ENCODE data around the gene CPE. TPM values are rescaled to one million over a fixed set of nuclear protein-coding genes. Genes with fewer than 3 reads are reported as not detected.

CPE gene
- total and polyA plus RNA-seq, 2 of the 4 experiments (the other 2 are of a cell fraction), result 3.6 to 13.5 TPM

DNA sequence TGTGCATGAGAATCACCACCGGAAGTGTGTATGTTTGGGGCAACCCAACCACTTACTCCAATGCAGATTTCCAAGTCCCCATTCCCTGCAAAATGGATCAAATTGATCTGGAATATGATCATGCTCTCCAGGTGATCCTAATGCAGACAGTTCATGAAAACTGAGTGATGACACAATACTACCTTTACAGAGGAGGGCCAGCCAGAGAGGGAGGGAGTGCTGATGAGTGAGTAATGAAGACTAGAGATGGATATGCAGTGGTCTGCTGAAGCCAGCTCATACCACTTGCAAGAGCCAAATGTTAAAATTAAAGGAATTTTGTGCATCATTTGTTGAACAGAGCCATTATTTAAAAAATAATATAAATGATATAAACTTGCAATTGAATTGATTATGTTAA, 10.2 kb upstream of the CPE start:
- H4K8ac ChIP-seq (ENCODE audit: low read depth in 2 of 2, low read length in 2 of 2), result no peak overlapping the region
- ATAC-seq (ENCODE audit: low read depth) (no peak), DNase-seq (no peak)
- dilution Hi-C loops (cut with HindIII; ENCODE audit: low sequenced_read_pairs, unreplicated experiment), result no loop called here
- no peak overlapping the region for H4K91ac ChIP-seq (ENCODE audit: insufficient read depth, low read depth, low read length)
- no peak overlapping the region for H3K4me3 ChIP-seq (ENCODE audit: insufficient read depth, low read depth, low read length)
- no peak overlapping the region for H3K4ac ChIP-seq (ENCODE audit: low read depth, low read length)
- no peak overlapping the region for H3K4me2 ChIP-seq (ENCODE audit: low read depth, low read length)
- no peak for TF ChIP-seq SMC3 (IDR thresholded peaks at IDR 0.05; ENCODE audit: low read depth, low read length)
- TF ChIP-seq FOS (IDR thresholded peaks at IDR 0.05; ENCODE audit: low read depth, low read length), result no peak
- TF ChIP-seq RFX5 (IDR thresholded peaks at IDR 0.05; ENCODE audit: low read depth, low read length), result no peak
- TF ChIP-seq, protein P1, sequence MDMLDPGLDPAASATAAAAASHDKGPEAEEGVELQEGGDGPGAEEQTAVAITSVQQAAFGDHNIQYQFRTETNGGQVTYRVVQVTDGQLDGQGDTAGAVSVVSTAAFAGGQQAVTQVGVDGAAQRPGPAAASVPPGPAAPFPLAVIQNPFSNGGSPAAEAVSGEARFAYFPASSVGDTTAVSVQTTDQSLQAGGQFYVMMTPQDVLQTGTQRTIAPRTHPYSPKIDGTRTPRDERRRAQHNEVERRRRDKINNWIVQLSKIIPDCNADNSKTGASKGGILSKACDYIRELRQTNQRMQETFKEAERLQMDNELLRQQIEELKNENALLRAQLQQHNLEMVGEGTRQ (IDR thresholded peaks at IDR 0.05; ENCODE audit: low read depth, low read length), result no peak
- TF ChIP-seq, protein P2, sequence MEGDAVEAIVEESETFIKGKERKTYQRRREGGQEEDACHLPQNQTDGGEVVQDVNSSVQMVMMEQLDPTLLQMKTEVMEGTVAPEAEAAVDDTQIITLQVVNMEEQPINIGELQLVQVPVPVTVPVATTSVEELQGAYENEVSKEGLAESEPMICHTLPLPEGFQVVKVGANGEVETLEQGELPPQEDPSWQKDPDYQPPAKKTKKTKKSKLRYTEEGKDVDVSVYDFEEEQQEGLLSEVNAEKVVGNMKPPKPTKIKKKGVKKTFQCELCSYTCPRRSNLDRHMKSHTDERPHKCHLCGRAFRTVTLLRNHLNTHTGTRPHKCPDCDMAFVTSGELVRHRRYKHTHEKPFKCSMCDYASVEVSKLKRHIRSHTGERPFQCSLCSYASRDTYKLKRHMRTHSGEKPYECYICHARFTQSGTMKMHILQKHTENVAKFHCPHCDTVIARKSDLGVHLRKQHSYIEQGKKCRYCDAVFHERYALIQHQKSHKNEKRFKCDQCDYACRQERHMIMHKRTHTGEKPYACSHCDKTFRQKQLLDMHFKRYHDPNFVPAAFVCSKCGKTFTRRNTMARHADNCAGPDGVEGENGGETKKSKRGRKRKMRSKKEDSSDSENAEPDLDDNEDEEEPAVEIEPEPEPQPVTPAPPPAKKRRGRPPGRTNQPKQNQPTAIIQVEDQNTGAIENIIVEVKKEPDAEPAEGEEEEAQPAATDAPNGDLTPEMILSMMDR (conservative IDR thresholded peaks at IDR 0.05; ENCODE audit: low read depth, low read length), result no peak
- TF ChIP-seq CEBPB (IDR thresholded peaks at IDR 0.05; ENCODE audit: low read depth, low read length), result no peak
- no peak for TF ChIP-seq BHLHE40 (IDR thresholded peaks at IDR 0.05; ENCODE audit: low read depth, low read length)
- no peak for TF ChIP-seq RAD21 (IDR thresholded peaks at IDR 0.05; ENCODE audit: low read length)
- no peak for TF ChIP-seq MAFK (IDR thresholded peaks at IDR 0.05; ENCODE audit: low read depth, low read length)
- TF ChIP-seq CHD1 (IDR thresholded peaks at IDR 0.05; ENCODE audit: low read depth, low read length), result no peak
- TF ChIP-seq, protein P3, sequence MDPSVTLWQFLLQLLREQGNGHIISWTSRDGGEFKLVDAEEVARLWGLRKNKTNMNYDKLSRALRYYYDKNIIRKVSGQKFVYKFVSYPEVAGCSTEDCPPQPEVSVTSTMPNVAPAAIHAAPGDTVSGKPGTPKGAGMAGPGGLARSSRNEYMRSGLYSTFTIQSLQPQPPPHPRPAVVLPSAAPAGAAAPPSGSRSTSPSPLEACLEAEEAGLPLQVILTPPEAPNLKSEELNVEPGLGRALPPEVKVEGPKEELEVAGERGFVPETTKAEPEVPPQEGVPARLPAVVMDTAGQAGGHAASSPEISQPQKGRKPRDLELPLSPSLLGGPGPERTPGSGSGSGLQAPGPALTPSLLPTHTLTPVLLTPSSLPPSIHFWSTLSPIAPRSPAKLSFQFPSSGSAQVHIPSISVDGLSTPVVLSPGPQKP (IDR thresholded peaks at IDR 0.05; ENCODE audit: borderline replicate concordance, low read depth, low read length), result no peak
- no peak for TF ChIP-seq MAZ (IDR thresholded peaks at IDR 0.05; ENCODE audit: borderline replicate concordance, low read depth, low read length)
- TF ChIP-seq POLR2A (IDR thresholded peaks at IDR 0.05; ENCODE audit: low read depth, low read length), result no peak
- no peak for TF ChIP-seq RCOR1 (IDR thresholded peaks at IDR 0.05; ENCODE audit: insufficient replicate concordance, low read length)
- no peak for TF ChIP-seq NFE2L2 (IDR thresholded peaks at IDR 0.05; ENCODE audit: low read depth, low read length)
- no peaks in the 10 kb centered on the region for H3K36me3 ChIP-seq (ENCODE audit: control insufficient read depth, insufficient read depth, low read length)
- no peak overlapping the region for H2BK120ac ChIP-seq (ENCODE audit: low read depth, low read length)
- no peak overlapping the region for H3K14ac ChIP-seq (replicated peaks; ENCODE audit: low read depth, low read length)
- no peaks in the 10 kb centered on the region for H4K20me1 ChIP-seq (ENCODE audit: insufficient read depth, low read length)
- no peak overlapping the region for H3K27ac ChIP-seq (ENCODE audit: insufficient read depth, low read length)
- no peaks in the 10 kb centered on the region for H3K79me1 ChIP-seq (ENCODE audit: low read depth in 1 of 2, low read length in 2 of 2)
- H2BK20ac ChIP-seq (ENCODE audit: low read depth, low read length), result no peak overlapping the region
- in situ Hi-C loops (cut with MboI; ENCODE audit: low sequenced_read_pairs), result no loop called here
- no peak overlapping the region for H4K5ac ChIP-seq (ENCODE audit: low read depth, low read length)
- no peak overlapping the region for H3K23ac ChIP-seq (ENCODE audit: low read depth, low read length)
- ChIA-PET POLR2A (ENCODE audit: unreplicated experiment) (no interaction called here), CTCF (no interaction called here)
- no peak overlapping the region for H2BK5ac ChIP-seq (ENCODE audit: low read depth, low read length, poor library complexity, severe bottlenecking)
- H3K56ac ChIP-seq (ENCODE audit: extremely low read depth, insufficient read depth, low read length), result no peak overlapping the region
- H3K4me1 ChIP-seq (ENCODE audit: control insufficient read depth, insufficient read depth, low read length), result no peaks in the 10 kb centered on the region
- no peaks in the 10 kb centered on the region for H3K27me3 ChIP-seq (ENCODE audit: control insufficient read depth, insufficient read depth, low read length)
- no peak overlapping the region for H2BK15ac ChIP-seq (ENCODE audit: low read depth, low read length)
- no peak overlapping the region for H2AFZ ChIP-seq (replicated peaks; ENCODE audit: low read length, poor library complexity)
- no TSS peak for BruUV-seq (replicated peaks)
- no peak overlapping the region for H2AK5ac ChIP-seq (ENCODE audit: low read depth, low read length)
- H3K9me1 ChIP-seq (ENCODE audit: insufficient read depth, low read length), result no peaks in the 10 kb centered on the region
- WGBS, 2 experiments (ENCODE audit: extremely low coverage in 2 of 2, insufficient read length in 1 of 2), result 89% methylated on average over 1 of the region's 1 CpG; no CpG with 5 or more reads in 1 of the 2 experiments
- H3K9me3 ChIP-seq (ENCODE audit: control insufficient read depth, insufficient read depth, low read length), result no peaks in the 10 kb centered on the region
- H2AK9ac ChIP-seq (replicated peaks; ENCODE audit: low read depth, low read length, poor library complexity), result no peak overlapping the region
- no peak overlapping the region for H3K9ac ChIP-seq (ENCODE audit: low read depth, low read length)
- H3K18ac ChIP-seq (ENCODE audit: low read depth, low read length), result no peak overlapping the region
- intact Hi-C loops (cut with micrococcal nuclease), result no loop called here
